CD4-positive, alpha-beta T cell treated with Interleukin-6 at 100 ng/mL for 8 hours (primary cell): ENCODE data around the gene KITLG.
"Not testable (repeated sequence)": the region's sequence is repeated elsewhere in the genome, so short reads cannot be mapped to it uniquely, and the experiment has no call there.

Experiments
- DNase-seq: peaks from one replicate; pipeline ENCODE4 v3.0.0-alpha.2; 2020; ENCODE audit warnings: mixed read lengths, low spot score

The KITLG gene

DNA sequence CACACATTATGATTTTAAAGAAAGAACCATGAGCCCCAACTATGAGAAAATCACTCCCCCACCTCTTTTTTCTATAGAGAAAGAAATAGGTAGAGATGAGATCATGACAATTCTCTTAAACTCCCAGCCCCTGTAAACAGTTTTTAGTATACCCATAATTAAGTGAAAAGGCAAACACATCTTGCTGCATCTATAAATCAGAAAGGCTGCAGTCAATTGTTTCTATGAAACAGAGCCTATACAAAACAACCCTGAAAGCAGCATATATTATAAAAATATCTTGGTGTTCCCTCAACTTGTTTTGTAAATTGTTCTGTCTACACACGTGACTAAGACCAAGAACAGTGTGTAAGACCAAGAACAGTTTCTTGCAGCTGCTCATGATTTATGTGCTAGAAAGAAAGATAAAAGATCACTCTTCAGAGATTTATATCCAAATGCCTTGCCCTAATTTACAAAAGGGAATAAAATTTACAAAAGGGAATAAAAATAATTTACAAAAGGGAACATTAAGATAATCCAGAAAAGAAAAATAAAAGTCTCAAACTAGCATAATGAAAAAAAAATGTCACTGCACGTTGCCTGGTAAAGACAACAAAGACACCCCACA lies 4.8 kb downstream of the KITLG start:
- DNase-seq, result no peak

DNA sequence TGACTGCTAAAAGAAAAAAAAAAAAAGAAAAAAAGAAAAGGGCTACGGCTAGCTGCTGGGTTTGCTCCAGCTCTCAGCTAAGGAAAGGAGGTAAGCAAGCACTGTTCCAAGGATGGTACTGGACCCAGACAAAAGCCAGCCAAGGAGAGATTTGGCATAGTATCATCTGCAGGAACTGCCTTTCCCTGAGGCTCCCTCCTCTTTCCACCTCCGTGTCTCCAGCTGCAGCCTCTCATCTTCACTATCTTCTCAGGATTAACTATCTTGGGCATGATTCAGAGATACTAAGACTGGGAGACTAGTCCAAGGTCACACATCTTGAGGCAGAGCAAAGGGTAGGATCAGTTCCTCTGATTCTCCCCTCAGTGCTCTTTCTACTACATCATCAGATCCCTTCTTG lies 6.0 kb downstream of the KITLG start:
- DNase-seq, result no peak

DNA sequence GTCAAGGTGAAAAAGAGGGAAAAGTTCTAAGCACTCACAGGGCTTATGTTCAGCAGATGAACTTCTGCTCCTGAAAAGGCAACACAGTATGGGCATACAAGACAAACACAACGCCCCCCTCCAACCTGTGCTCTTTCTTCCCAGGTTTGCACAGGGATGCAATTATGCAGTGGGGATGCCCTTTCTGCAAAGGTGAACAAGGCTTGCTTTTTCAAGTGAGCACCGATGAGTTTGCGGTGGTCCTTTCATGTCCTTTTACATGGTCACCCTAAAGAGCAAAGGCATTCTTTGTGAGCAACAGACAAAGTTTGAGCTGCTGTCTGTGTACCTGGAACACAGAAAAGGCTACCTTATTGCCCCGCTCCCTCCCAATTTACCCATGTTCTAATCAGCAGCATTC lies 6.7 kb downstream of the KITLG start:
- no peak for DNase-seq

DNA sequence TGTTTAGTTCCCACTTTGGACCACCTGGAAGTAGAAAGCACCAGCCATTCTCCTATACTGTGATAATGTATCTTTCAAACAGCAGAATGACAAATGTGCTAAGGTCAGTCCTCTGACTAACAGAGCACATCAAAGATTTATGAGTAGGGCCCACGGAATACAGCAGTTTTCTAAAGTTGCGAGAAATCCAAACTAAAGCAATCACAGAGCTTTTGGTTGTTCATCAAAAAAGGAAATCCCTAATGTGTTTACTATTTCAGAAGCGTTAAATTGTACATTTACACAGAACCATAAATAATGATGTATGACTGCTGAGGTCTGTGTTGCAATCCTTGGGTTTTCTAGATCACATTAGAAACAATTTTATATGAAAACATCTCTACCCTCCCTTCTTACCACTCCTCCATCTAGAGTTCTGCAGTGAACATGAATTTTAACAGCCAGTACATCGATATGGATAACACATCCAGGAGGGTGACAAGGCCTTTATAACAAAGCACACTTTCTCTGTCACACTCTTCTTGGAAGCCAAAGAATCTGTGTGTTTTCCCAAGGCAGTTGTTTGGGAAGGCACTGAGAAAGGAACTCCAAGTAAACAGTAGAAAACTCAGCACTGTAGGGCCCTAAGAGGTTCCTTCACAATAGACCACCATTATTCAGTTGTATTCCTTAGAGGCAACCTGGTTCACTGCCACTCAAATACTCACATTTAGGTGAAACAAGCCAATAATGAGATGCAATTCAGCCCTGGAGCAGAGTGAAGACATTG lies 7.3 kb downstream of the KITLG start:
- DNase-seq, result no peak

DNA sequence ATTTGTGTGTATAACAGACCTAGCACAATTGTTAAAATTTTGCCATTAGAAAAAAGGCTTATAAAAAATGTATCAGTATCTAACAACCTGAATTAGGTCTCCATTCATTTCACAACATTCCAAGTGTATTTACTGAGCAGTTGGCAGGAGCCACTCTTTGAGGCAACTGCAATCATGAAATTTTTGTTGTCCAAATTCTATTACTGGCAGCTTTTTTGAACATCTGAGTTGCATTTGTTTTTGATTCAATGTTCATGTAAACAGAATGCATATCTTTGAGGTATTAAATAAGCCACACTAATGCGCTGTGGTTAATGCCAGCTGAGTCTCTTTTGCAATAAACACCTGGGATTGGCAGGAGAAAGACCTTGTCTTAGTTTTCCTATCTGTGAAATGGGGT lies 8.7 kb downstream of the KITLG start:
- no peak for DNase-seq

DNA sequence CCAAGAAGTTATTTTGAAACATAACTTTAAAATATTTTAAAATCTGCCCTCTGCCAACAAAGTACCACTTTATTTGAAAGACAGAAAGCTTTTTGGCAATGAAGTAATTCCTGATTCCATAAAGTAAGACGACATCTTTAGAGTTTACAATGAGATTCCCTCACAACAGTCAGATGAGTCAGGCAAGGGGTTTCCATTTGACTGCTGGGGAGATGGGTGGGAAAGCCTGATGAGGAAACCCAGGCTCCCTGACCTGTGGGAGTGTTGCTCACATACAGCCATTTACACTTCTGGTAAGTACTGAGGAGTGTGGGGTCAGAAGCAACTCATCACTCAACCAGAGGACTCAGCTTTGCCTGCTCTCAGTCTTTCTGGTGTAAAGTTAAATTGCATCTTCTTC lies 10.2 kb downstream of the KITLG start:
- no peak for DNase-seq

DNA sequence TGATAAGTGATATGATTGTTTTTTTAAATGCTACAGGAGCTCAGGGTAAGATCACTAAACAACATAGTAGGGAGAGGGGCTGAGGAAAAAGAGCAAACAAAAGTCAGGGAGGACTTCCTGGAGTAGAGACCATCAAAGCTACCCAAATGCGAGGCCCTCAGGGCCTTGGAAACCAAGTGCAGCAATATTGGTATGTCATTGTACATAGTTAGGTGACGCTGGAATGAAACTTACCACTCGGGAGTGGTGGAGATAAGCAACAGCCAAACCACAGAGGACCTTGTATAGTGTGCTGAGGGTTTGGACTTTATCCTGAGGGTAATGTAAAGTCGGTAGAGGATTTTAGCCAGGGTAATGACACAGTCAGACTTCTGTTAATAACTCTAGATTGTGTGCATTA lies 13.8 kb downstream of the KITLG start:
- DNase-seq, result no peak

DNA sequence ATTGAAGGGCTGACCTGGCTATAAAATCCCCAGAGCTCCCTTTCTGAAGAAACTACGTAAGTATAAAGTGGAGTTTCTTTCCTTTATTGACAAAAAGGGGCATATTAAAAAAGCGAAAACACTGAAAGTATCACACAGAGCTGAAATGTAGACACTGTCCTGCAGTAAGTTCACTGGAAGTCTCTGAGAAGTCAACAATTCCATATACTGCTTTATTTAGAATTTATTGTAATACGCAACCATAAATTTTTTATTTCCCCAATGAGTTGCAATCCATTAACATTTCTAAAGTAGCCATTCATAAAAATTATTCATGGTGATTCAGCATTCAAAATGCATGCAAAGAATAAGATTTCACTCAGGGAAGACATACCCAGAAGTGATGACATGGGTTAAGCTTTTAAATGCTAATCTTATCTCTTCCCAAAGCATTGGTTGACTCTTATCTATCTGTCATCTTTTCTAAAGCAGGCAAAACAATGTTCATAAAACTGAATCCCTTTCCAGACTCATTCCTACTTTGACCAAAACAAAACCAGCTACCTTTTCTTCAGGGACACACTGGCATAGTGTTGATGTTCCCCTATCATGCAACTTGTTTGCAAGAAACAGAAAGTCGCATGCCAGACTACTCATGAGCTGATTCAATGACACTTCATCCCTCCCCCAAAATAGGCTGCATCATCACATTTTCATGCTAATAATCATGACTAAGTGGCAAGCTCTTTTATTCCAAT lies 17.3 kb downstream of the KITLG start:
- DNase-seq, result no peak

DNA sequence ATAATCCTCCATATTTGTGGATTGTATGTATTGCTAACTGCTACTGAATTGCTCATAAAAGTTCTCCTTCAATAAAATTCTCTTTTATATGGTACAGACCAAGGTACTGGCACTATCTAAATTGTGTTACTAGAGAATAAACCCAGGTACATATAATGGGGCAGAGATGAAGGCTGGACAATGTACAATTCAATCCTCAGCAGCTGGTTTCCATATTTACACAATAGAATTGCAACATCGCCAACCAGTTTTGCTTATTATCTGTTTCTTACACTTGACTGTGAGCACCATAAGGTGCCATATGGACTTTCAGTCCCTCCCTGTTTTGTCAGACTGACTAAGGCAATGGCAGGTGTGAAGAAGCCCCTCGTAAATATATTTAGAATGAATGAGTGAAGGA lies 18.1 kb downstream of the KITLG start:
- DNase-seq, result no peak

DNA sequence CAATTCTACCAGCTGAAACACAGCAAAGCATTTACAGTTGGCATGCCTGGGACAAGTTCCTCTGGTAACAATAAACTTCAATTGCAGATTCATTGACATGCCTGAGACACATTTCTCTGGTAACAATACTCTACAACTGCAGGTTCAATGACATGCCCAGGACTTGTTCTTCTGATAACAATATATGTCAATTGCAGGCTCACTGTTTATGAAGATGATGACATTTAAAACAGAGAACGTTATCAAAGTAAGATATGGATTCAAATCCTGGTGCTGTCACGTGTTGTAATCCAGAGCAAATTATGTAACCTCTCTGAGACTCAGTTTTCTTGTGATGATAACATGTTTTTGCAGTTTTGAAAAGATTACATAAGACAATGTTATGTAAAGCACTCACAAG lies 20.5 kb downstream of the KITLG start:
- DNase-seq, result no peak

DNA sequence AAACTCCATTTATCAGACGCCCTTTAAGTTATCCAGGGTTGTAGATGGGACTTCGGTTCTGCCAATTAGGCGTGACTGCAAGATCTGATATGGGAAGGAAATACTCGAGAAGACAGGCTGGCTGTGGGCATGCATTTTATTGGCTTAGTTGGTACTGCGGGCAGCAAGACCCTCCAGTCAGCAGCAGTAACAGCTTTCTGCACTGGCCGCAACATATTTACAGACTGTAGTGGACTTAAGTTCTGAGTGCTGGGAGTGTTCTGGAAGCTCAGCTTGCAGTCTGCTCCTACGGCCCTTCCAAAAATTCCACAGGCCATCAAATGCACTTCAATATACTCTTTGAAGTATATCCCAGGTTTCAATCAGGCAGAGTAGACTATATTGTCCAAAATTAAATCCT lies 21.1 kb downstream of the KITLG start:
- DNase-seq, result no peak

DNA sequence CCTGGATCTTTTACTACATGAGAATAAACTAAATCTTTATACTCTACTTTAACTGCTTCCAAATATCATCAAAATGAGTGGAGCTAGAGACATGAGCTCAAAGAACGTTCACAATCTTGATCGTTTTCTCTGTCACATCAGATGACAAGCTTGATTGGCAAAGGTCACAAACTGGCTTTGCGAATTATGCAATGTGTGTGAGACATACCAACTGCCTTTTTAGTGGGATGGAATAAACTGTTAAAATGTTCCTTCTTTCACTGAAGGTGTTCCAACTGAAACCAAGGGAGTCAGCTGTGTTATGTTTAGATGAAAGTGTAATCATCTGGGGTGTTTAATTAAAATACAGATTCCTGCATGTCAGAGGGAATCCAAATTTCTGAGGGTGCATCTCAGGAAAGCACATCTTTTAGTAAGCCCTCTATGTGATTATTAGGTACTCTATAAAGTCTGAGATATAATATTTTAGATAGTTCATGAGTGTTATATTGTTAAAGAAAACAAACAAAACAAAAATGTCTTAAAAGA lies 21.9 kb downstream of the KITLG start:
- DNase-seq, result no peak

DNA sequence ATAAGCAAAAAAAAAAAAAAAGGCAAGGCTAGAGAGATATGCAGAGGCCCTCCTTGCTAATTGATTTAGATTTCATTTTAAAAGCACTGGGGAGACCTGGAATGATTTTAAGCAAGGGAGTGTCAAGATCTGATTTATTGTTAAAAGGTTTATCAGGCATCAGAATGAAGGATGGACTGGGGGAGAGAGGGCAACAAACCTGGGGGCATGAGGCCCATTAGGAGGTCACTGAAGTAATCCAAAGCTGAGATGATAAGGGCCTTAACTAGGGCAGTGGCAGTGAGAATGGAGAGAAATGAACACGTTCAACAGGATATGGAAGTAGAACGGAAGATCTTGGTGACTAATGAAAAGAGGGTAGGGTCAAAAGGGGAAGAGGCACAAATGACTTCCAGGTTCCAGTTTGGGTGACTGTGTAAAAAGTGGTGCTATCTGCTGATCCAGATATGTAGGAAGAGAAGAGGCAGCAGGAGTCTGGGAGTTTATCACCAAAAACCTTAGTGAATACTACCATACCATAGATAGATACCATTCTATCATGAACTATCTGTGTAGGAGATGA lies 24.0 kb downstream of the KITLG start:
- DNase-seq, result no peak

DNA sequence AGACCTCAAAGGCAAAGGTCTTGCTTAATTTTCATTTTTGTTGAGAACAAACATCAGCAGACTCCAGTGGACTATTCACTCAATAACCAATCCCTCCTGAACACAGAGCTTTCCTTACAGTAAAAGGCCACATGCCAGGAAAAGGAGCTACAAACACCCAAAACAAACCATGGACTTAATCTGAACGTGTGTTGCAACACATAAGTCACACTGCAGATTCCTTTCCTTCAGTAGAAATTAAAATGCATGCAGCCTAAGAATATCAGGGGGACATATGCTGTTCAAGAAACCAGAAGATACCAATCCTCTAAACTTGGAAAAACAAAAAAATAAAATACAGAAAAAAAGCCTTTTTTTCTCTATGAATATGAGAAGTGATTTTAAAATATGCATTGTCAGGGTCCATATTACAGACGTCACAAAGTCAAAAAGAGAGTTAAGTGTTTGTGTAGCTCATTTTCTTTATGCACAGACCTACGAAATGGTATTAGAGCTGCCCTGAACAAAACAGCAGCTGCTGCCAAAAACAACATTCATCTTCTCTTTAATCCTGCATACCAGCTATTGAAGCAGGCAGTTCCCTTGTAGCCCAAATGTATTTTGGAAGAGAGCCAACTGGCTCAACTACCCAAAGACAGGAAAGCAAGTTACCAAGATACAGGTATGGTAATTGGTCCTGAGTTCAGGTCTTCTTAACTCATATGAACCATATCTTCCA lies 26.2 kb downstream of the KITLG start:
- no peak for DNase-seq

DNA sequence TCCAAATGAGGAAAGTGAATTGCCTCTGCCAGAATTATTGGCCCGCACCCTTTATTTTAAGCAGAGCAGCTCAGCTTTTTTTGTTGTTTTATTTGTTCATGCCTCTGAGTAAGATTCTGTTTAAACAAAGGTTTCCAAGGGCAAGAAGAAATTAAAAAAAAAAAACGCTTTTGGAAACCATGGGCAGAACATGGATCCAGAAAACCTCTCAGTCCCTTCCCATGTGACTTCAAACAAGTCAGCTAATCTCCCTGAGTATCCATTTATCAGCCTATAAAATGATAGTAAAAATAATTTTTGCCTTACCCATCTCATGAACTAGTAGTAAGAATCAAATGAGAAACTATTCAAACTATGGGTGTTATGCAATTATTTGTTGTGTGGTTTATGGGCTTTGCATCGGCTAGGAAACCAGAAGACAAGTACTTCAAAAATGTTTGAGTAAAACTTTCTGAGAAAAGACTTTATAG lies 27.6 kb downstream of the KITLG start:
- DNase-seq, result no peak

DNA sequence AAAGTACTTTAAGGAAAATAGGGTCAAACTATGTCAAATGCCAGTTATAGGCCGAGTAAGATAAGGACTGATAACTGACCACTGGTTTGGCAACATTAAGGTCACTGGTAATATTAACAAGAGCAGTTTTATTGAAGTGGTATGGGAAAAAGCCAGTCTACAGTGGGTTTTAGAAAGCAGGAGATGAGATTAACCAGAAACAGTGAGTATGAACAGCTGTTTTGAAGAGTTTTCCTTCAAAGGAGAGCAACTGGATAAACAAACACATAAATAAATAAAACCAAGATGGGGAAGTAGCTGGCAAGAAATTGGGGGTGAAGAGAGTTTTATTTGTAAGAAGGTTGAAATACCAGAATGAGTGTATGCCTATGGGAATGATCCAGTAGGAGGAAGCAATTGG lies 30.3 kb downstream of the KITLG start:
- DNase-seq, result no peak

DNA sequence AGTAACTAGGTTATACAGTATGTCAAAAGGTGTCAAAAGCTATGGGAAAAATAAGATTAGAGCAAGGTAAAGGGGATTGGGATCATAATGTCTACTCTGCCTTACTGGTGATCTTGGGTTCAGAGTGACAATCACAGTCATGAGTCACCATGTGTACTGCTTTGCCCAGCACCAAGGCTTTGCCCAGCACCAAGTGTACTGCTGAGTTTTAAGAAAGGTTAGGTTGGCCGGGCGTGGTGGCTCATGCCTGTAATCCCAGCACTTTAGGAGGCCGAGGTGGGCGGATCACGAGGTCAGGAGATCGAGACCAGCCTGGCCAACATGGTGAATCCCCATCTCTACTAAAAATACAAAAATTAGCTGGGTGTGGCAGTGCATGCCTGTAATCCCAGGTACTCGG lies 32.3 kb downstream of the KITLG start:
- DNase-seq, result not testable (repeated sequence)

DNA sequence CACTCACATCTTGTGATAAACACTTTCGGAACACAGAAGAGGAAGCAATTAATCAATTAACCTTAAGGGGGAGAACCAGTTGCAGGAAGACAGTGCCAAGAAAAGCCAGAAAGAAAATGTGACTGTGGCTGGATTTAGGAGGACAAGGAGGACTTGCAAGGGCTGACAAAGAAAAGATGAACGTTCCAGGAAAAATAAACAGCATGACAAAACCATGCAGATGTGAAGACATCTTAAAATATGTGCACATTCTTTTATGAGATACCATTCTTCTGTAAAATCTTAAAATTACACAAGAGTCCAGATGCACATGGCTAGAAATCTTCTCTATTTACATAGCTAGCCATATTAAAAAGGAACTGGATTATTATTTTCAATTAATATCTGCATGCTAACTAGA lies 33.4 kb downstream of the KITLG start:
- DNase-seq, result no peak

DNA sequence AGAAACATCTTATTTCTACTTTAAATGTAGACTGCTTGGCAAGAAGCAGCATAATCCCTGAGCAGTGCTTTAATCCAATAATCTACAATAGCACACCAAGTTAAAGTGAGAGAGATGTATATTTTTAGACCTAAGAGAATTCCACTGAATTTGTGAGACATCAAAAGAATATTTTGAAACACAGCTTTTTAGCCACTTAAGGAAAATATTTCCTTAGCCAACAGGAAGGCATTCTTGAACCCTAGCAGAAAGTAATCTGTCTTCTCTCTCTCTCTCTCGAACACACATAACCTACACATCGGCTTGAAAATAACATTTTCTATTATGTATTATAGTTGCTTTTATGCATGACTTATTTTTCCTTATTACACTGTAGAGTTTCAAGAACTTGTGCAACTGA lies 34.0 kb downstream of the KITLG start:
- no peak for DNase-seq

DNA sequence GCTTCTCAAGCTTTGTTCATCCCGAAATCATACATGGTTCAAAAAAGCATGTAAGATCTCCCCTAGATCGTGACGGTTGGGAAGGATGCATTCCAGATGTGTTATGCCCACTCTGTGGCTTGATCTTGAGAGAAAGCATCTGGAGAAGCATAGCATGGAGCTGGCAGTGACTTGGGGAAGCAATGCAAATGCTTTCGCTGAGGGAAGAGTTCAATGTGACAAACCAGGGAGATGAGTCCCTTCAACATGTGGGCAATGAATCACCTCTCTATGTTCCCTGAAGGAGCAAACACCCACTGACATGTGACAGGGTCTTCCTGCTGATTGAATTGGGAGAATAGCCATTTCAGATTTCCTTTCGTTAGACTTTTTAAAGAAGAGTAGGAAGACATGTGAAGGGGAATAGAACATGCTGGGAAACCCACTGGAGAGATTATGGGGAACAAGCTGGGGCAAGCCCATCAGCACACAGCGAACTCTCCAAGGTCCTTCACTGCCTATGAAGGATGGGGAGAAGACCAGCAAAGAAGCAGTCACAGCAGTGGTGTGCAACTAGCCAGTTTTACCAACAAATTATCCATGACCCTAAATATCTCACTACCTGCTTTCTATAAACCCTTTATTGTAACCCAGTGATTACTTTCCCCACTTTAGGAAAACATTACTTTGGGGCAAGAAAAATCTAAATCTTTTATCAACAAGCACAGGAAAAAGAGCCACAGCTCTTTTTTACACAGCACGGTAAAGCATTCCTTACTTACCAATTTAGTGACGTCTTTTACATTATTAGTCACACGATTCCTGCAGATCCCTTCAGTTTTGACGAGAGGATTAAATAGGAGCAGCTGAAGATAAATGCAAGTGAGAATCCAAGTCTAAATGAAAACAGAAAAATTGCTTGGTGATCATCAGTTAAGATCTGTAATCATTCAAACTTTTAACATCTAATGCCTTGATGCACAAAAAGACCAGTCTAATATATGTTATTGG lies 35.0 kb downstream of the KITLG start:
- no peak for DNase-seq

DNA sequence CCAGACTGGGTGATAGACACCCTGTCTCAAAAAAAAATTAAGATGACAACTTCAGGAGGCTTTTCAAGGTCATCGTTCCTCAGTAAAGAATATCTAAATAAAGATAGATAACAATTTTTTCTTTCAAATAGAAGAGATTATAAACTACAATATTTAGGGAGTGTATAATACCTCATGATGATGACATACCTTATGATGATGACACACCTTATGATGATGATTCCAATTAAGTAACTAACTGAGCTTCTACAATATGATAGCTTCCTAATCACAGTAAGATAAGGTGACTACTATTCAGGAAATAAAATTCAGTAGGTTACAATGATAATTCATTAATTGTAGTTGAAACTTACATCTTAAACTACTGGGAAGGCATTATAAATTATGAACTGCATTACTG lies 40.4 kb downstream of the KITLG start:
- no peak for DNase-seq
